Activated CD8-positive, alpha-beta memory T cell treated with anti-CD3 and anti-CD28 coated beads, Interleukin-2, amount 50 U/mL, for 1 hour (primary cell): Measurements from ENCODE around the gene PSPC1.

ENCODE experiments used
- DNase-seq: peaks from one replicate; pipeline ENCODE4 v3.0.0-alpha.2; 2020; ENCODE audit errors: extremely low read depth

The PSPC1 gene

GRCh38 chr13:19673473-19674430 is 109.0 kb downstream of the PSPC1 start:
- DNase-seq, result no peak

GRCh38 chr13:19672990-19673389 is 109.8 kb downstream of the PSPC1 start:
- DNase-seq, result no peak

- no peak for DNase-seq
These were observed 112.6 kb downstream of the PSPC1 start for GRCh38 chr13:19670147-19670546.

GRCh38 chr13:19668778-19669177 is 114.0 kb downstream of the PSPC1 start:
- DNase-seq, result no peak

- no peak for DNase-seq
These were observed 117.3 kb downstream of the PSPC1 start for GRCh38 chr13:19665427-19665859.

GRCh38 chr13:19664481-19665230 is 118.1 kb downstream of the PSPC1 start:
- no peak for DNase-seq

- no peak for DNase-seq
These were observed 119.2 kb downstream of the PSPC1 start for GRCh38 chr13:19663416-19663979.

- DNase-seq, result no peak
These were observed 121.2 kb downstream of the PSPC1 start for GRCh38 chr13:19661561-19661960.

GRCh38 chr13:19661126-19661525 is 121.6 kb downstream of the PSPC1 start:
- no peak for DNase-seq

GRCh38 chr13:19658831-19659230 is 123.9 kb downstream of the PSPC1 start:
- no peak for DNase-seq

GRCh38 chr13:19657872-19658591 is 124.7 kb downstream of the PSPC1 start:
- DNase-seq, result no peak
